Peyer's patch (tissue), 4 donors: ENCODE measurements around the gene TMPRSS15. TPM values are rescaled to one million over a fixed set of nuclear protein-coding genes. Genes with fewer than 3 reads are reported as not detected.

Experiments used
- DNase-seq, 3 donors: peaks; one replicate each; pipeline ENCODE4 v3.0.0-alpha.2; 2017 to 2019
- H3K27ac ChIP-seq, 4 donors: fragments of 200-600 bp; sonication (generic); one replicate each; pipeline ENCODE4 v1.5.1; 2016 to 2019
- H3K27me3 ChIP-seq, 2 donors: fragments of 200-600 bp; sonication (generic); one replicate each; pipeline ENCODE4 v1.5.1; 2019
- H3K36me3 ChIP-seq, 3 donors: fragments of 200-600 bp; sonication (generic); one replicate each; pipeline ENCODE4 v1.5.1; 2016 to 2019
- H3K4me1 ChIP-seq, 4 donors: fragments of 200-600 bp; sonication (generic); one replicate each; pipeline ENCODE4 v1.5.1; 2016 to 2019
- H3K4me3 ChIP-seq, 4 donors: fragments of 200-600 bp; sonication (generic); 1 replicate in 3 of 4; 2 replicates in 1 of 4; pipeline ENCODE4 v1.5.1; 2016 to 2019; ENCODE audit warnings: mild to moderate bottlenecking in 1 of 4
- H3K9me3 ChIP-seq, 4 donors: fragments of 200-600 bp; sonication (generic); one replicate each; pipeline ENCODE4 v1.5.1; 2016 to 2019; ENCODE audit warnings: mild to moderate bottlenecking in 1 of 4
- POLR2A ChIP-seq, 2 donors: fragments of 450-650 bp; IDR thresholded peaks; one replicate each; pipeline ENCODE4 v1.5.1; 2017; ENCODE audit warnings: antibody characterized with exemption in 2 of 2, mild to moderate bottlenecking in 2 of 2, moderate library complexity in 2 of 2
- total RNA-seq, 4 donors: library from RNA; depleted of rRNA; stranded (reverse); fragments of >200 nt; gene quantifications; one replicate each; pipeline ENCODE4 v1.1.0, GENCODE V29; 2016
- TF ChIP-seq, protein P1 (sequence below), 6 experiments: fragments of 450-650 bp in 4 of 6; fragments of 200-600 bp in 2 of 6; sonication (generic) in 1 of 6; IDR thresholded peaks; one replicate each; pipeline ENCODE4 v1.5.1; 2017 to 2019; ENCODE audit warnings: antibody characterized with exemption in 6 of 6, mild to moderate bottlenecking in 3 of 6, moderate library complexity in 1 of 6

TMPRSS15 gene
- total RNA-seq, 4 donors from 2014 or later: 18.0 to 70.0 (median 39.9) TPM; not detected in 1

DNA sequence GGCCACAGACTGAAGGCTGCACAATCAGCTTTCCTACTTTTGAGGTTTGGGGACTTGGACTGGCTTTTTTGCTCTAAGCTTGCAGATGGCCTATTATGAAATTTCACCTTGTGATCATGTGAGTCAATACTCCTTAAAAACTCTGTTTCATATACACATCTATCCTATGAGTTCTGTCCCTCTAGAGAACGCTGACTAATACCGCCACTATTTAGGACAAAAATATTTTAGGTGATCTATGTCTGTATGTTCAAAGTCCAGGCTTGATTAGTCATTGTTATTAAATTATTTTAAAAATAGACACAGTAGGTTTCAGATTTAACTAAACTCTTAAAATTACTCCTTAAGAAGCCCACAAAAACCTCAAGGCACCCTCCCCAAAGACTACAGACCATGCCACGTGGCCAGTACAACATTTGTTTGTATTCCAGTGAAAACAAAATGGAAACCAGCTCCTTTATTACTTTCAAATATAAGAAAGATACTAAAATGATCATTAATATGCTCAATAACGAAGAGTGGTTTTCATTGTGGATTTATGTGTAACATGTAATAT, 63.1 kb downstream of the TMPRSS15 start:
- Histone ChIP-seq H3K4me3 (no peak overlapping the region), H3K27me3 (no peaks in the 10 kb centered on the region), H3K27ac (no peak overlapping the region), H3K9me3 (no peaks in the 10 kb centered on the region), H3K36me3 (no peaks in the 10 kb centered on the region), H3K4me1 (no peaks in the 10 kb centered on the region)
- TF ChIP-seq, protein P1, sequence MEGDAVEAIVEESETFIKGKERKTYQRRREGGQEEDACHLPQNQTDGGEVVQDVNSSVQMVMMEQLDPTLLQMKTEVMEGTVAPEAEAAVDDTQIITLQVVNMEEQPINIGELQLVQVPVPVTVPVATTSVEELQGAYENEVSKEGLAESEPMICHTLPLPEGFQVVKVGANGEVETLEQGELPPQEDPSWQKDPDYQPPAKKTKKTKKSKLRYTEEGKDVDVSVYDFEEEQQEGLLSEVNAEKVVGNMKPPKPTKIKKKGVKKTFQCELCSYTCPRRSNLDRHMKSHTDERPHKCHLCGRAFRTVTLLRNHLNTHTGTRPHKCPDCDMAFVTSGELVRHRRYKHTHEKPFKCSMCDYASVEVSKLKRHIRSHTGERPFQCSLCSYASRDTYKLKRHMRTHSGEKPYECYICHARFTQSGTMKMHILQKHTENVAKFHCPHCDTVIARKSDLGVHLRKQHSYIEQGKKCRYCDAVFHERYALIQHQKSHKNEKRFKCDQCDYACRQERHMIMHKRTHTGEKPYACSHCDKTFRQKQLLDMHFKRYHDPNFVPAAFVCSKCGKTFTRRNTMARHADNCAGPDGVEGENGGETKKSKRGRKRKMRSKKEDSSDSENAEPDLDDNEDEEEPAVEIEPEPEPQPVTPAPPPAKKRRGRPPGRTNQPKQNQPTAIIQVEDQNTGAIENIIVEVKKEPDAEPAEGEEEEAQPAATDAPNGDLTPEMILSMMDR (IDR thresholded peaks at IDR 0.05): no peak
- no peak for TF ChIP-seq POLR2A (IDR thresholded peaks at IDR 0.05)
- no peak for DNase-seq

DNA sequence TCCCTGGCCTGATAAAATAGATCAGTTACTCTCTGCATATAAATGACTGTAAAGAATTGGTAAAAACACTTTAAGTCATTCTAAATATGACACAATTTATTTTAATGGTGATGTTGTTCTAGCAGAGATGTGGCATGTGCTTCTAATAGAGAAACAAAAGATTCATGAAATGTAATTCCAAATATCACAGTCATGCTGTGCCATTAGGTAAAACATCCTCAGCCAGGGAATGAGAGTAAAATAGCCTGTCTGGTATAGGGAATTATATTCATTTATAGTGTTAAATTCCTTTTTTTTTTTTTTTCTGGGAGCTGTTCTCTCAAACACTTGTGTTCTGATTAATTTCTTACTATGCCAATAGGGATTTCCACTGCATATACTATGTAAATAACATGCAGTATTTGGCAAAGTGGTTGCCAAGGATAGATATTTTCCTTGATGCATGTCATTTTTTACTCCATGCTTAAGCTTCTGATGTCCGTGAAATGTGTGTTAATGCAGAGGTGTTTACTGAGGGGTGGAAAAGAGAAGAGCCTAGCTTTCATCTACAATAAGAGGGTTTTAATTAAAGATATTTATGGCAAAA, 67.8 kb downstream of the TMPRSS15 start:
- no peak overlapping the region for H3K27ac ChIP-seq
- no peak for TF ChIP-seq POLR2A (IDR thresholded peaks at IDR 0.05)
- TF ChIP-seq, protein P1 (IDR thresholded peaks at IDR 0.05): no peak

DNA sequence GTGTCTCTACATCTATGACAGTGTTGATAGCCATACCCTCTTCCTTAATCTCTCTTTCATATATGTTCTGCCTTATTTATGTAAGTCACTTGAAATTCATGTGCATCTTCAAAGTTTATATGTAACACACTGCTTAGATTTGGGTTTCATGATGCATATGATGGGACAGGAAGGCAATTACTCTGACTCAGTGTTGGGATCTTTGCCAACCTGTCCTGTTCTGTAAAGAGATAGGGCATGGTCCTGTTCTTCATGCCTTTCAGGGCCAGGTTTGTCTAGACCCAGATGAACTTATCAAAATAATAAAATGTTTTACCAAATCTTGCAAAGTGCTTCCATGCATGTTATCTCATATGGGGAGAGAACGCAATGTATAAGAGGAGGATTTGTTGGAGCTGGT, 69.5 kb downstream of the TMPRSS15 start:
- Histone ChIP-seq H3K36me3 (no peaks in the 10 kb centered on the region), H3K9me3 (no peaks in the 10 kb centered on the region), H3K27ac (no peak overlapping the region), H3K4me3 (no peak overlapping the region), H3K4me1 (no peaks in the 10 kb centered on the region), H3K27me3 (no peaks in the 10 kb centered on the region)
- DNase-seq: no peak
- TF ChIP-seq POLR2A (IDR thresholded peaks at IDR 0.05): no peak
- TF ChIP-seq, protein P1 (IDR thresholded peaks at IDR 0.05): no peak

More for the DNA sequence above, 67.8 kb downstream of the TMPRSS15 start:
- no peaks in the 10 kb centered on the region for H3K27me3 ChIP-seq
- no peak for DNase-seq
- H3K9me3 ChIP-seq: no peaks in the 10 kb centered on the region
- no peak overlapping the region for H3K4me3 ChIP-seq
- H3K4me1 ChIP-seq: no peaks in the 10 kb centered on the region
- no peaks in the 10 kb centered on the region for H3K36me3 ChIP-seq

- TF ChIP-seq POLR2A (IDR thresholded peaks at IDR 0.05): no peak
- TF ChIP-seq, protein P1 (IDR thresholded peaks at IDR 0.05): no peak
- no peaks in the 10 kb centered on the region for H3K4me1 ChIP-seq
- no peaks in the 10 kb centered on the region for H3K9me3 ChIP-seq
- H3K36me3 ChIP-seq: no peaks in the 10 kb centered on the region
- H3K27ac ChIP-seq: no peak overlapping the region
- no peak overlapping the region for H3K4me3 ChIP-seq
- peak in 1 of 3 donors; percentile 16 for DNase-seq
- H3K27me3 ChIP-seq: no peaks in the 10 kb centered on the region
These were observed 85.4 kb downstream of the TMPRSS15 start for GRCh38 chr21:18318156-18318555.

GRCh38 chr21:18298228-18298627, 105.4 kb downstream of the TMPRSS15 start:
- H3K27ac ChIP-seq: no peak overlapping the region
- TF ChIP-seq POLR2A (IDR thresholded peaks at IDR 0.05): no peak
- TF ChIP-seq, protein P1 (IDR thresholded peaks at IDR 0.05): no peak
- DNase-seq: no peak
- H3K4me1 ChIP-seq: no peaks in the 10 kb centered on the region
- H3K36me3 ChIP-seq: no peaks in the 10 kb centered on the region
- no peaks in the 10 kb centered on the region for H3K9me3 ChIP-seq
- H3K4me3 ChIP-seq: no peak overlapping the region
- no peaks in the 10 kb centered on the region for H3K27me3 ChIP-seq
